Activated CD8-positive, alpha-beta memory T cell treated with anti-CD3 and anti-CD28 coated beads for 36 hours (primary cell): ENCODE results near the gene PTPN9. TPM values are rescaled to one million over a fixed set of nuclear protein-coding genes. Genes with fewer than 3 reads are reported as not detected.

Experiments used
- total RNA-seq, 2 experiments: library from RNA; stranded (reverse); gene quantifications; one replicate each; pipeline ENCODE4 v1.2.3, GENCODE V29; 2021

Gene PTPN9
- total RNA-seq, 2 experiments from 2014 or later = 21.1 to 21.6 TPM

Other genes starting within 250 kb of the PTPN9 start
- gene COMMD4, start 243.3 kb downstream of the PTPN9 start, total RNA-seq = 10 to 100 TPM; 94.8 to 96.8 TPM
- 1 to 10 TPM; 1.9 to 2.5 TPM for gene NEIL1, start 232.3 kb downstream of the PTPN9 start, total RNA-seq
- 100 to 1,000 TPM; 139 to 142 TPM for gene MAN2C1, start 210.7 kb downstream of the PTPN9 start, total RNA-seq
- 10 to 100 TPM; 85.9 to 86.7 TPM for gene SIN3A, start 127.6 kb downstream of the PTPN9 start, total RNA-seq
- gene SNUPN, start 46.4 kb upstream of the PTPN9 start, total RNA-seq = 10 to 100 TPM; 30.4 to 31.8 TPM
- 100 to 1,000 TPM; 127 to 132 TPM for gene IMP3, start 60.9 kb upstream of the PTPN9 start, total RNA-seq
- 1 to 10 TPM; 3.8 TPM for gene SNX33, start 68.6 kb upstream of the PTPN9 start, total RNA-seq
- under 1 TPM; 0.02 TPM for gene CSPG4, start 133.5 kb upstream of the PTPN9 start, total RNA-seq